K562 (cell line): ENCODE measurements around the gene TMC4. TPM values are rescaled to one million over a fixed set of nuclear protein-coding genes. Genes with fewer than 3 reads are reported as not detected.

ENCODE experiments used
- CBX1 ChIP-seq: sonication (generic); IDR thresholded peaks from 2 replicates; pipeline ENCODE4 v1.6.1; 2016; ENCODE audit warnings: antibody characterized with exemption, low read depth, mild to moderate bottlenecking
- NCOR1 ChIP-seq: fragments of 450-650 bp; IDR thresholded peaks from 2 replicates; pipeline ENCODE4 v1.6.1; 2016; ENCODE audit warnings: mild to moderate bottlenecking, moderate library complexity
- NR1H2 ChIP-seq: sonication (generic); formaldehyde crosslinking; IDR thresholded peaks from 2 replicates; pipeline ENCODE4 v1.4.0; 2020; ENCODE audit warnings: mild to moderate bottlenecking, missing genetic modification reagents
- TAL1 ChIP-seq: fragments of 450-650 bp; IDR thresholded peaks from 2 replicates; pipeline ENCODE4 v1.6.1; 2016; ENCODE audit warnings: mild to moderate bottlenecking
- TFAP4 ChIP-seq: sonication (generic); formaldehyde crosslinking; IDR thresholded peaks from 2 replicates; pipeline ENCODE4 v1.8.0; 2022; ENCODE audit warnings: missing genetic modification reagents, mild to moderate bottlenecking, moderate library complexity, borderline replicate concordance
- ZBTB11 ChIP-seq, 3 experiments: fragments of 200-800 bp in 1 of 3; fragments of 250-450 bp in 1 of 3; fragments of 450-650 bp in 1 of 3; sonication (Bioruptor Pico) in 1 of 3; sonication (Bioruptor generic) in 1 of 3; formaldehyde crosslinking in 1 of 3; IDR thresholded peaks; 2 replicates each; pipeline versions ENCODE4 v1.6.1 to v1.8.0; 2016 to 2022; ENCODE audit warnings: mild to moderate bottlenecking in 2 of 3, missing genetic modification characterization in 2 of 3, missing compliant biosample characterization in 1 of 3, moderate library complexity in 1 of 3
- ZNF695 ChIP-seq: fragments of 450-650 bp; formaldehyde crosslinking; IDR thresholded peaks from 2 replicates; pipeline ENCODE4 v1.4.0; 2020; ENCODE audit warnings: mild to moderate bottlenecking, moderate library complexity
- polyA plus RNA-seq, 8 experiments: library from polyadenylated mRNA; depleted of rRNA in 4 of 8; stranded (reverse) in 5 of 8; unstranded in 3 of 8; fragments of >200 nt; fragmentation: Nextera tagmentation in 2 of 8; fragmentation: Illumina TruSeq in 1 of 8; extraction: Ambion mirVana in 2 of 8; extraction: Trizol in 1 of 8; gene quantifications; 2 replicates each; pipeline versions ENCODE4 v1.2.1 to v1.2.3, GENCODE V29; 2011 to 2014; ENCODE audit warnings: inconsistent platforms in 1 of 8, missing spikeins in 1 of 8
- total RNA-seq, 7 experiments: library from RNA; depleted of rRNA in 6 of 7; stranded (reverse); fragments of >200 nt in 6 of 7; fragmentation: Illumina TruSeq in 2 of 7; extraction: Trizol in 2 of 7; gene quantifications; 2 replicates each; pipeline versions ENCODE4 v1.2.1 to v1.2.3, GENCODE V29; 2011 to 2021; ENCODE audit warnings: low replicate concordance in 1 of 7
- TF ChIP-seq, protein P1 (sequence below): fragments of 200-800 bp; sonication (Bioruptor generic); IDR thresholded peaks from 2 replicates; pipeline ENCODE4 v1.6.1; 2016; ENCODE audit warnings: missing genetic modification characterization, missing compliant biosample characterization

Gene TMC4
- total and polyA plus RNA-seq, 9 of the 15 experiments (the other 6 are each of a cell fraction or from before 2014, with no cell fraction given): 0.12 to 0.79 (median 0.36) TPM; not detected in 2

- TF ChIP-seq ZBTB11 (CRISPR knock-in tag; IDR thresholded peaks at IDR 0.05) (0 out of 6 replicates have a peak, but pooled peaks of 1 of the 3 experiments have one; percentile 70), NR1H2 (no peak), ZNF695 (peak; percentile 58; the same call in 1 of the 2 replicates), TAL1 (peak; percentile 87), CBX1 (peak; percentile 72; the same call in 1 of the 2 replicates), NCOR1 (peak; percentile 92), TFAP4 (peak; percentile 94)
- TF ChIP-seq, protein P1, sequence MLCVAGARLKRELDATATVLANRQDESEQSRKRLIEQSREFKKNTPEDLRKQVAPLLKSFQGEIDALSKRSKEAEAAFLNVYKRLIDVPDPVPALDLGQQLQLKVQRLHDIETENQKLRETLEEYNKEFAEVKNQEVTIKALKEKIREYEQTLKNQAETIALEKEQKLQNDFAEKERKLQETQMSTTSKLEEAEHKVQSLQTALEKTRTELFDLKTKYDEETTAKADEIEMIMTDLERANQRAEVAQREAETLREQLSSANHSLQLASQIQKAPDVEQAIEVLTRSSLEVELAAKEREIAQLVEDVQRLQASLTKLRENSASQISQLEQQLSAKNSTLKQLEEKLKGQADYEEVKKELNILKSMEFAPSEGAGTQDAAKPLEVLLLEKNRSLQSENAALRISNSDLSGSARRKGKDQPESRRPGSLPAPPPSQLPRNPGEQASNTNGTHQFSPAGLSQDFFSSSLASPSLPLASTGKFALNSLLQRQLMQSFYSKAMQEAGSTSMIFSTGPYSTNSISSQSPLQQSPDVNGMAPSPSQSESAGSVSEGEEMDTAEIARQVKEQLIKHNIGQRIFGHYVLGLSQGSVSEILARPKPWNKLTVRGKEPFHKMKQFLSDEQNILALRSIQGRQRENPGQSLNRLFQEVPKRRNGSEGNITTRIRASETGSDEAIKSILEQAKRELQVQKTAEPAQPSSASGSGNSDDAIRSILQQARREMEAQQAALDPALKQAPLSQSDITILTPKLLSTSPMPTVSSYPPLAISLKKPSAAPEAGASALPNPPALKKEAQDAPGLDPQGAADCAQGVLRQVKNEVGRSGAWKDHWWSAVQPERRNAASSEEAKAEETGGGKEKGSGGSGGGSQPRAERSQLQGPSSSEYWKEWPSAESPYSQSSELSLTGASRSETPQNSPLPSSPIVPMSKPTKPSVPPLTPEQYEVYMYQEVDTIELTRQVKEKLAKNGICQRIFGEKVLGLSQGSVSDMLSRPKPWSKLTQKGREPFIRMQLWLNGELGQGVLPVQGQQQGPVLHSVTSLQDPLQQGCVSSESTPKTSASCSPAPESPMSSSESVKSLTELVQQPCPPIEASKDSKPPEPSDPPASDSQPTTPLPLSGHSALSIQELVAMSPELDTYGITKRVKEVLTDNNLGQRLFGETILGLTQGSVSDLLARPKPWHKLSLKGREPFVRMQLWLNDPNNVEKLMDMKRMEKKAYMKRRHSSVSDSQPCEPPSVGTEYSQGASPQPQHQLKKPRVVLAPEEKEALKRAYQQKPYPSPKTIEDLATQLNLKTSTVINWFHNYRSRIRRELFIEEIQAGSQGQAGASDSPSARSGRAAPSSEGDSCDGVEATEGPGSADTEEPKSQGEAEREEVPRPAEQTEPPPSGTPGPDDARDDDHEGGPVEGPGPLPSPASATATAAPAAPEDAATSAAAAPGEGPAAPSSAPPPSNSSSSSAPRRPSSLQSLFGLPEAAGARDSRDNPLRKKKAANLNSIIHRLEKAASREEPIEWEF (CRISPR knock-in tag): peak; percentile 38; the same call in 1 of the 2 replicates
Observed at GRCh38 chr19:54207983-54208783, 35.2 kb upstream of the TMC4 start (continued).
